GM12873 (cell line): ENCODE results near the gene GNB1.

ENCODE experiments used
- CTCF ChIP-seq: IDR thresholded peaks from 2 replicates; pipeline ENCODE4 v1.5.1; 2012; ENCODE audit warnings: low read depth, mild to moderate bottlenecking, moderate library complexity, low read length, control low read depth; ENCODE audit not compliant: insufficient read depth; ENCODE audit errors: missing control alignments

Gene GNB1

DNA sequence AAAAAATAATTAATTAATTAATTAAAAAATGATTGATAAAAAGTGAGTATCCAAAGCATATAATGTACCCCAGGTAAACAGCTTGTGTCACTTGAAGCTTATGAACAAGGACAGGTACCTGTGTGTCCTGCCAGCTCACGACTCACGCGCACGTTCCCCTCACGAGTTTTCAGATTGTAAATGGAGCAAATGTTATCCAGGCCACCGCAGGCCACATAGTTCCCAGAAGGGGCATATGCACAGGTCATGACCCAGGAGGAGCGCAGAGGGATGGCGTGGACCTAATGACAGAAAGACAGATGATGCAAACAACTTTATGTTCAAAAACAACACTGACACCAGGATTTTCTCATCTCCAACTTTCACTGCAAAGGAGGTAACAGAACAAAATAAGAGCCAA lies 86.6 kb downstream of the GNB1 start:
- TF ChIP-seq CTCF: no peak

DNA sequence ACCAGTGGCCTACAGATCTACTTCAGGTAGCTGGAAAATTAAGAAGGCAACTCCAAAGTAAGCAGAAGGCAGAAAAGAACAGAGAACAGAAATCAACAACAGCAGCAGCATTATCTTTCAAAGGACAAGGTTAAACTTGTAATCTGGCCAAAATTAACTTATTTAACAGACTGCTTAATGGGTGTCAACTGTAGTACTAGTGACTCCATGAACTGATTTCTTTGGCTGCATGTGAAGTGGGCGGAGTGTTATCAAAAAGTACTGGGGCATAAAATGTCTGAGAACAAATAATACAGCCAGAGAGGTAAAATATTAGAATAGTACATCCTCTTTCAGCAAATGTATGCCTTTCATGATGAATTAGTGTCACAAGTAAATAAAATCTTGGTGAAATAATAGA lies 88.0 kb downstream of the GNB1 start:
- TF ChIP-seq CTCF: no peak

DNA sequence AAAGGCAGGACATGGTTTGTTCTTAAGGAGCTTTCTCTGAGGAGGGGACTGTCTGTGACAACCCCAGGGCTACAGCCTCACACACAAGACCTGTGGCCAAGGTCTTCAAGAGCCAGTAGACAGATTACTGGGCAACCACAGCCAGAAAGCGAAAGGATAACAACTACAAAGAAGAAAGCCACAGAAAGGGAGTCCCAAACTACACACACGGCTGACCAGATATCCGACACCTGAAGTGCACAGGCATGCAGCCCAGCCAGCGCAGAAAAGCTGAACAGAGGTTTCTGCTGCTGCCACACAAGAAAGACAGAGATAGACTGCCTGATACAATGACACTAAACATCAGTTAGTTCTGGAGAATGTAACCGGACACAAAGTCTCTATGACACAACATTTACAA lies 91.2 kb downstream of the GNB1 start:
- no peak for TF ChIP-seq CTCF

GRCh38 chr1:1797731-1798341 lies 93.1 kb downstream of the GNB1 start:
- no peak for TF ChIP-seq CTCF

DNA sequence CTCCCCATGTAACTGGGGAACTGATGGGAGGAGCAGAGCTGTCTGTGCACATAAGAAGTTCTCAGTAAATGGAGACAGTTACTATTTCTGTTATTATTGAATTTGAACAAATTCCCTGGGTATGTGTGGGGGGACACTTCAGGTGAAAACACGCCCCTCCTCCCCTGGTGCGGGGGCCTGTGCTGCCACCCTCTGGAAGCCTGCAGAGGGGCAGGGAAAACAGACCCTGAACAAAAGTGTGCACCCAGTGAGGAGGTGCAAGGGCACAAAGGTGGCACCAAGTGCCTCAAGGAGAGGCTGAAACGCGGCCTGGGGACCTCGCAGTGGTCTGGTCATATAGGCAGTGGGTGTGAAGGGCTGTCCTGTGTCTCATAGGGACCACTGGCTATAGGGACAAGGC lies 94.4 kb downstream of the GNB1 start:
- TF ChIP-seq CTCF: peak; percentile 22

GRCh38 chr1:1794999-1795398 lies 95.9 kb downstream of the GNB1 start:
- no peak for TF ChIP-seq CTCF

DNA sequence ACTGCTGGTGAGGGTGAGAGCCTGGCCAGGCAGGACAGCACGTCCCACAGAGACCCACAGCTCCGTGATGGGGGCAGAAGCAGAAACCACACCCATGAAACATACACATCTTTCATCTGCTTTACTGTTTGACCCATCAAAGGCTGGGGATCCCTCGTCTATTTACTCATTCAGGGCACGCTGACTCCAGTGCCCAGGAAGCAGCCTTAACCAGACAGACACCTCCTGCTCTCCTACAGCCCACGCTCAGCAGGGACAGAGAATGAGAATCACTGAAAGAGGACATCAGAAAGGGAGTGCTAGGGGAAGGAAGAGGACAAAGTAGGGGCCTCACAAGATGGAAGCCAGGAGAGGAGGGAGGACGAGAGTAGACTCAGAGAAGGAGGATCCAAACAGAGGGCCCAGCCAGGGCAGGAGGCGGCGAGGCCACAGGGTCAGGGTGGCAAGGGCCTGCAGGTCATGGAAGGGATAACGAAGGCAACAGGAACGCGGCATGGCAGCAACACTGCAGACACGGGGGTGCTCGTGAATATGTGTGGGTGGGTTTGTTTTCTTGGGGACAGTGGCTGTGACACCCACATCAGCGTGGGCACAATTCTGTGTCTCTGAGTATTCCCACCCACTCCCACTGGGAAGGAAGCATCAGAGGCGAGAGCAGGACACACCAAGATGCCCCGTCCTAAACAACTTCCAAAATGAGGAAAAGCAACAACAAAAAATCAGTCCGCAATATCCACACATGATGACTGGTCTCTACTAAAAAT lies 97.2 kb downstream of the GNB1 start:
- no peak for TF ChIP-seq CTCF
